ENCODE results near the gene HOXC9.

- TF ChIP-seq POLR2A (IDR thresholded peaks at IDR 0.05) (no peak), CTCF (IDR thresholded peaks at IDR 0.05) (no peak), POLR2AphosphoS5 (IDR thresholded peaks at IDR 0.05) (no peak)
Observed at GRCh38 chr12:53987787-53988230, 12.2 kb upstream of the HOXC9 start.
